OCI-M2 (cell line): Measurements from ENCODE around the gene PIK3CB.

ENCODE experiments used
- DNase-seq: peaks from one replicate; lab custom pipeline; 2025; ENCODE audit not compliant: unreplicated experiment; lab: John Stamatoyannopoulos, UW

Gene PIK3CB

DNA sequence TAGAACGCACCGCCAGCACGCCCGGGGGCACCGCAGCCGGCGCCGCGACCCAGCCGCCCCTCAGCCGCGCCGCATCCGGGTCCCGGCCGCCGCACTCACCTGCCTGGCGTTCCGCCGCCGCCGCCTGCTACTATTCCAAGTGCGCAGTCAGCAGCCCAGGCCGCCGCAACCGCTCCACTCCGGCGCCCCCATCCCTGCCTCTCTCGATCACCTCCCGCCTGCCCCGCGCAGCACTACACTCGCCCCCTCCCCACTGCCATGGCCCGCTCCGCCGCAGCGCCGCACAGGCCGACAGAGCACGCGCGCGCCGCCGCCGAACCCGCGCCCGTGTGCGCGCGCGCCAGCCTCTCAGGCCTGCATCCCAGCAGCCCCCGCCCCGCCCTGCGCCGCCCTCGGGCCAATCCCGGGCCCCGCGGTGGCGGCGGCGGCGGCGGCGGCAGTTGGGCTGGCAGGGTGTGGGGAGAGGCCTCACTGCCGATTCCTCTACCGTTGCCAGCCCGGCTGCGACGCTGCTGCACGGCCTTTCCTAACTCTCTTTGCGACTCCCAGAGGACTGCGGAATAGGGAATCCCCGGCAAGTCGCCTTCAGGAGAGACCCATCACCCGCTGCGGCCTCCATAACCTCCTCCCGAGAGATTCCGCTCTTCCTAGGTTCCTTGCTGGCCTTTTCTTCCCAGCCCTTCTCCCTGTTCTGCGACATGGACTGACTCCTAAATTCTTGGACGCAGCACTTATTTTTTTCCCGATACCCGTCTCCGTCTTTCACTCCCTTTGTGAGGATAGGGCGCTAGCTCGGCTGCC lies at the start of gene PIK3CB:
PIK3CB (minus strand) TSS at position 333 of the 801 bp plus-strand sequence. CDS start 75,585 bp downstream, outside the sequence.
- no peak for DNase-seq

DNA sequence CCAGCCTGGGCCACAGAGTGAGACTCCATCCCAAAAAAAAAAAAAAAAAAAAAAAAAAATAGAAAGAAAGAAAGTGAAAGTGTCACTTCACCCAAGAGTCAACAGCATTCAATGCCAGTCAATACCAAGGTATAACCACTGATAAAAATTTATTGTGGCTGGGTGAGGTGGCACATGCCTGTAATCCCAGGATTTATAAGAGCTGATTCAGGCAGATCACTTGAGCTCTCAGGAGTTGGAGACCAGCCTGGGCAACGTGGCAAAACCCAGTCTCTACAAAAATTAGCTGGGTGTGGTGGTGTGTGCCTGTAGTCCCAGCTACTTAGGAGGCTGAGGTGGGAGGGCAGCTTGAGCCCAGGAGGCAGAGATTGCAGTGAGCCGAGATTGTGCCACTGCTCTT lies 46.5 kb upstream of the PIK3CB start:
- no peak for DNase-seq

DNA sequence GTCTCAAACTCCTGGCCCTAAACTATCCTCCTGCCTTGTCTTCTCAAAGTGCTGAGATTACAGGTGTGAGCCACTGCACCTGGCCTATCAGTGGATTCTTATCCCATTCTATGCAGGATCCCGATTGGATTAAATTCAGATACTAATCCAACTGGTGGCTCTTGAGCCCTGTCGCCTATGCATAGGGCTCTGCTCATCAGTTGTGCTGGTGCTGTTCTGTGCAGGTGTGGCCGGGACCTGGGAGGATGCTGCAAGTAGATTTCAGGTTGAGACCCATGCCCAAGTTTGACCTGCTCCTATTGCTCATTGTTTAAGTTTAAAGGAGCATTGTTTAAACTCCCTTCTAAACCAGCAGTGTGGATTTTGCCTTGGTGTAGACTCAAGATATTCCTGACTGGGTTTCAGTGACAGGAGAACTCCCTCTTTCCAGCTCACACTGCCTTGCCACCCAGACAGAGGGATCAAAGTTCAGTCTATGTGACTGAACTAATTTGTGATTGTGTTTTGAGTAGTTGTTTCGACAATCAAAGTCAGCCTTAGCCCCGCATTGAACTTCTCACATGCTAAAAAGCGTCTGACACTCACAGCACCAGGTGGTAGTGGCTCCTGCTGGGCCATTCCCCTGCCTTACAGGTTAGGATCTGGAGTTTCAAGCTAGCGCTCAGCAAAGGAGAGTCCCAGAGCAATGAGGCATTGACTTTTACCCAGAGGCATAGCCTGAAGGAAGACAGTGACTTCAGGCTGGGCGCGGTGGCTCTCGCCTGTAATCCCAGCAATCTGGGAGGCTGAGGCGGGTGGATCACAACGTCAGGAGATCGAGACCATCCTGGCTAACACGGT lies 45.0 kb upstream of the PIK3CB start:
- DNase-seq: no peak

DNA sequence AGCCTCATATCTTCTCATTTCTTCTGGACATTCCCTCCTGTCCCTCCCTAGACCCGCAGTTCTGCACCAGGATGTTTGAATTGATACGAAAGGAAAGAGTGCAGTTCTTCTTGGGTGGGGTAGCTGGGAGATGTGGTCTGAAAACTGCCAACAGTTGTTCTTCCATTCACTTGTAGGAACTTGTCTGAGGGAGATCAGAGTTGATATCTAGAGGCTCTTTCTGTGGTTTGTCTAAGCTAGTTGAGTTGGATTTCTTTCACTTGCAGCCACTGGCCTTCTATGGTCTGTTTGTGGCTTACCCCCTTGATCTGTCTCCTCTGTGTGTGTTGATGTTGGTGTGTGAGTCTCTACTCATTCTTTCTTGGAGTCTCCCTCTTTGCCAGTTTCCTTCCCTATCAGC lies 42.5 kb upstream of the PIK3CB start:
- peak; percentile 50 for DNase-seq

DNA sequence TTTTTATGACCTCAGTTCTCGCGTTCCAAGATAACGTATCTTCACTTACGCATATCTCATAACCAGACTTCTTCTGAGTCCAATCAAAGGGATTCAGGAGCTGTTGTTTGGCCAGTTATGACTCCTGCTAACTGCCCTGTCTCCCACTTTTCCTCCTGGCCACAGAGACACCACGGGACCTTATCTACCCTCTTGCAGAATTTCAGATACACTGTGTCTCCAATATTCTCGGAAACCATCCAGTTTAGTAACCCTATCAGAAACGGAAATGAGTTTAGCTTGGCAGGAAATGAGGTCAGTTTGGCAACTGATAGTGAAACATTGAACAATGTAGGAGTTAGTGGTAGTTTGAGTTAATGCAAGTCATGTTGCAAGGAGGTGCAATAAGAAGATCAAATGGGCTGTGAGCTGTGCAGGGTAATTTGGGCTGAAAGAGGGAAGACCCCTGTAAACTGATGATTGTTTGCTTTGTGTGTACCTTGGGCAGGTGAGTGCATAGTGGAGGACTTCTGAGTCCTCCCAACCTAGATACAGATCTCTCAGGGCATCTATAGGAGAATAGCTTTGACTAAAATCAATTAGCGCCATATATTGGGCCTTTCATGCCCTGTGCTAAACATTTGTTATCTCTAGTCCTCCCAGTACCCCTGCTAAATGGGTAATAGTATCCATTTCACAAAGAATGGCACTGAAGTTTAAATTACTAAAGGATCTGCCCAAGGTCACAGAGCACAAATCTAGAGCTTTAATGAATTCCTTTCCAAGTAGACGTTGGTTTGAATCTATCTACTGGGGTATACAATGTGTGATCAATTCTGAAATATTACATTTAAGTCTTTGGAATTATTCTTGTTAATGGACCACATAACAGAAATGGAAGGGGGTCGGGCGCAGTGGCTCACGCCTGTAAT lies 41.3 kb upstream of the PIK3CB start:
- DNase-seq: peak; percentile 93

DNA sequence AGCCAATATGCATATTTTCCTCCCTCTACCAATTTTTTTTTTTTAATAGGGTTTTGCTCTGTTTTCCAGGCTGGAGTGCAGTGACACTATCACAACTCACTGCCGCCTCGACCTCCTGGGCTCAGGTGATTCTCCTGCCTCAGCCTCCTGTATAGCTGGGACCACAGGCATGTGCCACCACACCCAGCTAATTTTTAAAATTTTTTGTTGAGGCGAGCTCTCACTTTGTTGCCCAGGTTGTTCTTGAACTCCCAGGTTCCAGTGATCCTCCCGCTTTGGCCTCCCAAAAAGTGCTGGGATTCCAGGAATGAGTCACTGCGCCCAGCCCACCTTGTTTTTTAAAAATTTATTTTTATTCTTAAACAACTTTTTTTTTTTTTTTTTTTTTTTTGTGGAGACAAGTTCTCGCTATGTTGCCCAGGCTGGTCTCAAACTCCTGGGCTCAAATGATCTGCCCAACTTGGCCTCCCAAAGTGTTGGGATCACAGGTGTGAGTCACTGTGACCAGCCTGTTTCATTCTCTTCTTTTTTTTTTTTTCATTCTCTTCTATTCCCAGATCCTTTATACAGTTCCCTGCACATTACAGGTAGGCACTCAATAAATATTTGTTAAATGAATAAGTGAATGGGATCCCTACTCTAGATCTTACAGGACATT lies 40.5 kb upstream of the PIK3CB start:
- DNase-seq: no peak

DNA sequence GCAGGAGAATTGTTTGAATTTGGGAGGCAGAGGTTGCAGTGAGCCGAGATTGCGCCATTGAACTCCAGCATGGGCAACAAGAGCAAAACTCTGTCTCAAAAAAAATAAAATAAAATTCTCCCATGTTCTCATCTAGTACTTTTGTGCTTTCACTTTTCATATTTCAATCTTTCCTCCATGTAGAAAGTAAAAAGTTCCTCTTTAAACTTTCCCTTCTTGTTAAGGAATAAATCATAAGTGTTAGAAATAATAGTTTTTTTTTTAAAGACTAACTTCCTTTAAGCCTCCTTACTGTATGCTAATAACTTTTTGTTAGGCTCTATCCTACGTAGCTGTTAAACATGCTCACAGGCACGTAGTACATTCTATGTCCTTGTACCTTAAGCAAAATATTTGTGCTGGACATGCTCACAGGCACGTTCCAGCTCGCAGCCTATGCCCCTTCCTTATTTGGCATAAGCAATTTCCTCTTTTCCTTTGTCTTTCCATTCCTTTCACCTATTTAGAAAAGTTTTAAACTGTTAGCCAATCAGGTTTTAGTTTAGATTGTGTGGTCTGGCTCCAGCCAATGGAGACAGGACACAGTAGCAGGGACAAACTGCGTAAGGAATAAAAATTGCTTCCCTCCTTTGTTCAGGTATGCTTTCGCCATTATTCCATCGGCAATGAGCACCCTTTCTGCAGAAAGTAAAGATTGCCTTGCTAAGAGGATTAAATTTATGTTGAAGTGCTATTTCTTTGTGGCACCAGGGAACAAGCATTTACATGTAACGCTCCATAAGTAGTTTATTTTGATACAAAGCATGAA lies 38.9 kb upstream of the PIK3CB start:
- no peak for DNase-seq

DNA sequence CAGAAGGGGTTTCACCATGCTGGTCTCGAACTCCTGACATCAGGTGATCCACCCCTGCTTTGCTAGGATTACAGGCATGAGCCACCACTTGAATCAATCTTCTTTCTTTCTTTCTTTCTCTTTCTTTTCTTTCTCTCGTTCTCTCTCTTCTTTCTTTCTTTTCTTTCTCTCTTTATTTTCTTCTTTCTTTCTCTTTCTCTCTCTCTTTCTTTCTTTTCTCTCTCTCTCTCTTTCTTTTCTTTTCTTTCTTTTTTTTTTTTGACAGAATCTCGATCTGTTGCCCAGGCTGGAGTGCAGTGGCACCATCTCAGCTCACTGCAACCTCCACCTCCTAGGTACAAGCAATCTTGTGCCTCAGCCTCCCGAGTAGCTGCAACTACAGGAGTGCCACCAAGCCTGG lies 37.9 kb upstream of the PIK3CB start:
- DNase-seq: no peak

DNA sequence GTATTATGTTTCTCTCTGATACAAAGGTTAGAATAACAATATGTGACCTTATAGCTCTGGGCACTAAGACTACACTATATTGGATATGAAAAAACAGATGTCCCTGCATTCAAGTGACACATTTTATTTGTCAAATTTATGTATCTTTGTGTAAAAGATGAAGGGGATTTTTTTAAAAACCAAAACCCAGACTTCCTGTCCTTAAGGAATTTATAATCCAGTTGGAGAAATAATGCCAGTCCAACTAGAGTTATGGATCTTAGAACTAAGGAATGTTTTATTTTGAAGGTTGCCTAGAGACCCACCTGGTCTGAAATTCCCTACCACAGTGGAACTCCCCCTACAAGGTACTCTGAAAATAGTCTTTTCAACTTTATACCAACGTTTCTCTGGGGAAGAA lies 33.3 kb upstream of the PIK3CB start:
- DNase-seq: no peak

DNA sequence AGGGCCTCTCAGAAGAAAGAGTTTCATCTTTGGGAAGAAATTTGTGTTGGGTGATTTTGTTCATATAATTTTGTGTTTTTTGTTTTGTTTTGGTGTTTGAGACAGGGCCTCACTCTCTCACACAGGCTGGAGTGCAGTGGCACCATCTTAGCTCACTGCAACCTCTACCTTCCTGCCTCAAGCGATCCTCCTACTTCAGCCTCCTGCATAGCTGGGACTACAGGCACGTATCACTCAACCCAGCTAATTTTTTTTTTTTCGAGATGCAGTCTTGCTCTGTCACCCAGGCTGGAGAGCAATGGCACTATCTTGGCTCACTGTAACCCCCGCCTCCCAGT lies 29.0 kb upstream of the PIK3CB start:
- no peak for DNase-seq

DNA sequence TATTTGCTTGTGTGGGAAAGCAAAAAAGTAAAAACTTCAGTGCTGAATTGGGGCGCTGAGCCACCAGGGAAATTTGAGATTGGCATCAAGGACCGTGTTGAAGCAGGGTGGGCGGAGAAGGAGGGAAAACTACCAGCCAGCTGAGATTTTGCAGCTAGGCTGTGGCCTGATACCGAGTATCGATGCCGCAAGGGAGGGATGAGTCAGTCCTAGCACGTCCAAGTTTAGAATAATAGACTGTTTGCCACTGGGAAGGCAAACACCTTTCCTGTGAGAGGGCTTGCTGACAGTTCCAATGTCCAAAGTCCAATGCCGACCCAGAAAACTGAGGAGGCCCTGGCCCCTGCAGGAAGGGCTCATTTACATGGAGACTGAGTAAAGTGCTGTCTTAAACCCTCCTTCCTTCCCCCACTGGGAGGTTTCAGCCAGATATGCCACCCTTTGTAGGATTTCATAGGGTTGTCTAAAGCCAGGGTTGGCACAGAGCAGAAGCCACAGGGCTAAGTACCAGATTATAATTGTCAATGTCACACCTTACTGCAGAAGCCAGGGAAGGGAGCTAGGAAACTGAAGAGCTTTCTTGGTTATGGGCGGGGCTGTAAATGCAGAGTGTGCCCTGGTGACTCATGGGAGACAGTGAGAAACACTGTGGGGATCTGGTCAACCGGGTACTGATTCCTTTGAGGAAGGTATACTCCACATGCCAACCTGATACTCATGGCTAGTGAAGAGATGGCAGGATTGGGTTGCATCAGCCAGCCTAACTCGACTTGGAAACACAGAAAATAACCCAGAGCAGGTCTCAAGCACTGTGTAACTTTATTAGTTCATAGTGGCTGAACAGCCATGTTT lies 28.4 kb upstream of the PIK3CB start:
- peak; percentile 40 for DNase-seq

DNA sequence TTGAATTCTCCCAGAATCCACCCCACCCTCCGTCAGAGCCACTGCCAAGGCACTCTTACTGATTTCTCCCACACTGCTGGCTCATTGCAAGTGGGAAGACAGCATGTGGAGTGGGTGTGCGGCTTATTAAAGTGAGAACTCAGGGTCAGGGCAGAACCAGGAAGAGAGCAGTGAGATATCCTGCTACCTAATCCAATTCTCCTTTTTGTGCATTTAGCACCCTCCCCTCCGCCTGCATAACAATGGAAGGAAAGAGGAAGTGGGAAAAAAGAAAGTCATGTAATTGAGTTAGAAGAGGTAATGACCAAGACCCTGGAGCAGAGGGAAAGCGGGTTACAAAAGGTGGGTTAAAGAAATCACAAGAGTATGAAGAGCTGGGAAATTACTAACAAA lies 27.8 kb upstream of the PIK3CB start:
- peak; percentile 39 for DNase-seq

DNA sequence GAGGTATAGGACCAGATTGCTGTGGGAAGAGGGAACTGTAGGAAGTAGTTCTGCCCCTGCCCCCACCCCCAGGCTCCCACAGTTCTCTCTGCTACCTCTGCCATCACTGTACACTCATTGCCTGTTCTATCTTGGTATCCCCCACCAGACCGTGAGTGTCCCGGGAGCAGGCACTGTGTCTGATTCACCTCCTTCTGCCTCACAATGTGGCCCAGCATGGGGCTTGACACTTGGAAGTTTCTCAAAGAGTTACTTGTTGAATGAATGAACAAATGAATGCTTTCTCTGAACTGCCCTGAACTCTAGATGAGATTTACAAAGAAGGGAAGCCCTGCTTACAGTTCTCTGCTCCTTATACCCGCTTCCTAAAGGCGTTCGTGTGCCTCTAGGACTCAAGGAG lies 27.1 kb upstream of the PIK3CB start:
- no peak for DNase-seq

DNA sequence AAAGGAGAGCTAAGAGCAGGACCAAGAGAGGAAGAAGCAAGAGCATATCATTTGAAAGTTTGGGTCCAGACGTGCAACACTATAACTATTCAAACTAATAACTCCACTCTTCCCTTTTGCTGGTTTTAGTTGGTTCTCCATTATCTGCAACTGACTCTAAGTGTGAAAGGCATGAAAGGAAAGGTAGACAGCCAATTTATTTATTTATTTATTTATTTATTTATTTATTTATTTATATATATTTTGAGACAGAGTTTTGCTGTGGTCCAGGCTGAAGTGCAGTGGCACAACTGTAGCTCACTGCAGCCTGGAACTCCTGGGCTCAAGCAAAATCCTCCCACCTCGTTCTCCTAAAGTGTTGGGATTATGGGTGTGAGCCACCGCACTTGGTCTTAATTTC lies 22.1 kb upstream of the PIK3CB start:
- DNase-seq: no peak

DNA sequence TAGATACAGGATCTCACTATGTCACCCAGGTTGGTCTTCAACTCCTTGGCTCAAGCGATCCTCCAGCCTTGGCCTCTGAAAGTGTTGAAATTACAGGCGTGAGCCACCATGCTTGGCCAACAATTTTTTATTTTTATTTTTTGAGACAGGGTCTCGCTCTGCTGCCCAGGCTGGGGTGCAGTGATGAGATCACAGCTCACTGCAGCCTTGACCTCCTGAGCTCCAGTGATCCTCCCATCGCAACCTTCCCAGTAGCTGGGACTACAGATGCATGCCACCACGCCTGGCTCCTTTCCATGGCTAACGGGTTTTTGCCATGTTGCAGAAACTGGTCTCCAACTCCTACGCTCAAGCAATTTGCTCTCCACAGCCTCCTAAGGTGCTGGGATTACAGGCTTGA lies 20.2 kb upstream of the PIK3CB start:
- DNase-seq: no peak

DNA sequence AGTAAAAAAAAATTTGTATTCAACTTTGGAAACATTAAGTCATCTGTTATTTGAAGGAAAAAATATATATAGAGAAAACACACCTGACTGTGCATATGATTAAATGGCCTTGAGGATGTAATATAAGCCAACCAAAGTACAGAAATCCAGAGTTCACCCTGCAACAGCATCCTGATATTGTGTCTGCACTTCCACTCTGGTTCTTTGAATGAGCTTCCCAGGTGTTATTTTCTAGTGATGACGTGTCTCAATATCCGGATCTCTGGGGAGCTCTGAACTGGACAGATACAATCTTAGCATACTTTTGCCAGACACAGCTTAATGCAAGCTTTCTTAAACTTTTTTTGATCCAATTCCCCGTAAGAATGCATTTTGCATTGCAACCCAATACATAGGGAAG lies 19.5 kb upstream of the PIK3CB start:
- no peak for DNase-seq

DNA sequence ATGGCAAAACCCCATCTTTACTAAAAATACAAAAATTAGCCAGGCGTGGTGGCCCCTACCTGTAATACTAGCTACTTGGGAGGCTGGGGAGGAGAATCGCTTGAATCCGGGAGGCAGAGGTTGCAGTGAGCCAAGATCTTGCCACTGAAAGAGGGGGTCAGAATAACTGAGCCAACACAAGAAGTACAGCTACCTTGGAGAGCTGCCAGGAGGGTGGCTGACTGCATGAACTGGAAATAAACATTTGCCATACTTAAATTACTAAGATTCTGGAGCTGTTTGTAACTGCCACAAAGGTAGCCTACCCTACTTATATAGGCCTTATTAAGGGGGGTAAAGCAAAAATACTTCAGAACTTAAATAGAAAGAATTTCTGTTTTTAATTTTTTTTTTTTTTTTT lies 15.4 kb upstream of the PIK3CB start:
- DNase-seq: no peak

DNA sequence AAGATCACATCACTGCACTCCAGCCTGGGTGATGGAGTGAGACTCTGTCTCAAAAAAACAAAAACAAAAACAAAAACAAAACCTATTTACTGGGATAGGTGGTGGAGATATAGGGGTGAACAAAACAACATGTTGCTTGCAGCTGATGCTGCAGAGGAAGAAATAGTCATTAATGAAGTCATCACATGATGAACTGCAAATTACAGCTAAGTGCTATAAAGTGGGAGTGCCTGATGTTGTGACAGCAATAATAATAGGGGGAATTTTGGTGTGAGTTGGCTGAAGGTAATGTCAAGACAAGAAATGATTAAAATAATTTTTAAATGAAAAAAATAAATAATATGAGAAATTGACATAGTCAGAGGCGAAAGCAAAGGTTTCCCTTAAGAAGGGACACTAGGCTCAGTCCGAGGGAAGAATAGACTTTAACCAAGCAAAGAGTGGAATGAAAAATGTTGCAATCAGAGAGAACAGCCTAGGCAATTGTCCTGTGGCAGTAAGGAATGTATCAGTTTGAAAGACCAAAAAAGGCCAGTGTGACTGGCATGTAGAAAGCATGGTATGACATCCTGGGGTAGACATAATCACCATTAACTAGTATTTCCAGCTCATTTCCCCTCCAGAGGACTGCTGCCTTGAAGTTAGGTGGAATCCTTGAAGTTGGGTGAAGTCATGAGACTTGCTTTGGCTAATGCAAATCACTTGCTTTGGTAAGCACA lies 14.7 kb upstream of the PIK3CB start:
- no peak for DNase-seq

DNA sequence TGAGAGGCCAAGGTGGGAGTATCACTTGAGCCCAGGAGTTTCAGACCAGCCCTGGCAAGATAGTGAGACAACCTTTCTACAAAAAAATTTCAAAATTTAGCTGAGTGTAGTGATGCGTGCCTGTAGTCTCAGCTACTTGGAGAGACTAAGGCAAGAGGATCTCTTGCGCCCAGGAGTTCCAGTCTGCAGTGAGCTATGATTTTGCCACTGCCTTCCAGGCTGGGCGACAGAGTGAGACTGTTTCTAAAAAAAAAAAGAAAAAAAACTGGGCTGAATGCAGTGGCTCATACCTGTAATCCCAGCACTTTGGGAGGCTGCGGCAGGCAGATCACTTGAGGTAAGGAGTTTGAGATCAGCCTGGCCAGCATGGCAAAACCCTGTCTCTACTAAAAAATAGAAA lies 14.0 kb upstream of the PIK3CB start:
- DNase-seq: no peak
